ENCODE measurements around the gene COBLL1. TPM values are rescaled to one million over a fixed set of nuclear protein-coding genes. Genes with fewer than 3 reads are reported as not detected.
"Not testable (repeated sequence)": the region's sequence is repeated elsewhere in the genome, so short reads cannot be mapped to it uniquely, and the experiment has no call there.

COBLL1 gene
- total and polyA plus RNA-seq, 5 donors = 3.2 to 9.2 (median 8.4) TPM

GRCh38 chr2:164875334-164876205 lies 33.9 kb upstream of the COBLL1 start:
- ATAC-seq = no peak
- 96% methylated on average over 10 of the region's 10 CpGs for WGBS
- H3K27me3 ChIP-seq (ENCODE audit: control insufficient read depth, insufficient read depth) = no peaks in the 10 kb centered on the region
- intact Hi-C loops (cut with DNase I) = no loop called here
- no peak overlapping the region for H3K27ac ChIP-seq (ENCODE audit: low read length)
- no peaks in the 10 kb centered on the region for H3K4me1 ChIP-seq (ENCODE audit: control insufficient read depth, insufficient read depth, low read length)
- no peak for DNase-seq
- H3K9me3 ChIP-seq (ENCODE audit: control insufficient read depth, low read length) = no peaks in the 10 kb centered on the region
- H3K4me3 ChIP-seq (ENCODE audit: low read length) = no peak overlapping the region

- H3K27me3 ChIP-seq (ENCODE audit: control insufficient read depth, insufficient read depth) = no peaks in the 10 kb centered on the region
- WGBS = 89% methylated on average over 9 of the region's 9 CpGs
- intact Hi-C loops (cut with DNase I) = no loop called here
- H3K4me1 ChIP-seq (ENCODE audit: control insufficient read depth, insufficient read depth, low read length) = no peaks in the 10 kb centered on the region
- H3K4me3 ChIP-seq (ENCODE audit: low read length) = no peak overlapping the region
- ATAC-seq = no peak
- no peak overlapping the region for H3K27ac ChIP-seq (ENCODE audit: low read length)
- no peak for DNase-seq
- H3K9me3 ChIP-seq (ENCODE audit: control insufficient read depth, low read length) = no peaks in the 10 kb centered on the region
Observed at GRCh38 chr2:164873210-164873908, 31.7 kb upstream of the COBLL1 start.

GRCh38 chr2:164871404-164871803 lies 29.8 kb upstream of the COBLL1 start:
- WGBS = 87% methylated on average over 2 of the region's 2 CpGs

GRCh38 chr2:164869420-164869772 lies 27.8 kb upstream of the COBLL1 start:
- Histone ChIP-seq H3K4me1 (ENCODE audit: control insufficient read depth, insufficient read depth, low read length) (no peaks in the 10 kb centered on the region), H3K27me3 (ENCODE audit: control insufficient read depth, insufficient read depth) (no peaks in the 10 kb centered on the region), H3K9me3 (ENCODE audit: control insufficient read depth, low read length) (no peaks in the 10 kb centered on the region), H3K27ac (ENCODE audit: low read length) (no peak overlapping the region), H3K4me3 (ENCODE audit: low read length) (no peak overlapping the region)
- DNase-seq (no peak), ATAC-seq (no peak)
- intact Hi-C loops (cut with DNase I) = no loop called here

More at GRCh38 chr2:164871404-164871803, 29.8 kb upstream of the COBLL1 start:
- no peak overlapping the region for H3K4me3 ChIP-seq (ENCODE audit: low read length)
- intact Hi-C loops (cut with DNase I) = no loop called here
- ATAC-seq (no peak), DNase-seq (no peak)
- no peaks in the 10 kb centered on the region for H3K9me3 ChIP-seq (ENCODE audit: control insufficient read depth, low read length)
- H3K27ac ChIP-seq (ENCODE audit: low read length) = no peak overlapping the region
- H3K27me3 ChIP-seq (ENCODE audit: control insufficient read depth, insufficient read depth) = no peaks in the 10 kb centered on the region
- H3K4me1 ChIP-seq (ENCODE audit: control insufficient read depth, insufficient read depth, low read length) = no peaks in the 10 kb centered on the region

- Histone ChIP-seq H3K27me3 (ENCODE audit: control insufficient read depth, insufficient read depth) (no peaks in the 10 kb centered on the region), H3K4me1 (ENCODE audit: control insufficient read depth, insufficient read depth, low read length) (no peaks in the 10 kb centered on the region), H3K9me3 (ENCODE audit: control insufficient read depth, low read length) (no peaks in the 10 kb centered on the region), H3K4me3 (ENCODE audit: low read length) (no peak overlapping the region), H3K27ac (ENCODE audit: low read length) (no peak overlapping the region)
- intact Hi-C loops (cut with DNase I) = no loop called here
- WGBS = 87% methylated on average over 5 of the region's 5 CpGs
- ATAC-seq = no peak
- DNase-seq = no peak
Observed at GRCh38 chr2:164868563-164869419, 27.2 kb upstream of the COBLL1 start.

- ATAC-seq = no peak
- 57% methylated on average over 3 of the region's 3 CpGs for WGBS
- Histone ChIP-seq H3K4me1 (ENCODE audit: control insufficient read depth, insufficient read depth, low read length) (no peaks in the 10 kb centered on the region), H3K4me3 (ENCODE audit: low read length) (no peak overlapping the region), H3K9me3 (ENCODE audit: control insufficient read depth, low read length) (no peaks in the 10 kb centered on the region), H3K27ac (ENCODE audit: low read length) (no peak overlapping the region), H3K27me3 (ENCODE audit: control insufficient read depth, insufficient read depth) (no peaks in the 10 kb centered on the region)
- DNase-seq = no peak
- intact Hi-C loops (cut with DNase I) = no loop called here
Observed at GRCh38 chr2:164867779-164868397, 26.3 kb upstream of the COBLL1 start.

GRCh38 chr2:164866381-164866780 lies 24.8 kb upstream of the COBLL1 start:
- H3K27me3 ChIP-seq (ENCODE audit: control insufficient read depth, insufficient read depth); H3K4me3 ChIP-seq (ENCODE audit: low read length); ATAC-seq; H3K4me1 ChIP-seq (ENCODE audit: control insufficient read depth, insufficient read depth, low read length); H3K27ac ChIP-seq (ENCODE audit: low read length); intact Hi-C loops (cut with DNase I); DNase-seq; H3K9me3 ChIP-seq (ENCODE audit: control insufficient read depth, low read length): not testable (repeated sequence)
- 74% methylated on average over 1 of the region's 1 CpG for WGBS

GRCh38 chr2:164860694-164861042 lies 19.0 kb upstream of the COBLL1 start:
- no peak for DNase-seq
- no peaks in the 10 kb centered on the region for H3K4me1 ChIP-seq (ENCODE audit: control insufficient read depth, insufficient read depth, low read length)
- intact Hi-C loops (cut with DNase I) = no loop called here

GRCh38 chr2:164859906-164860693 lies 18.5 kb upstream of the COBLL1 start:
- ATAC-seq; H3K27me3 ChIP-seq (ENCODE audit: control insufficient read depth, insufficient read depth); H3K27ac ChIP-seq (ENCODE audit: low read length); H3K9me3 ChIP-seq (ENCODE audit: control insufficient read depth, low read length); intact Hi-C loops (cut with DNase I); H3K4me1 ChIP-seq (ENCODE audit: control insufficient read depth, insufficient read depth, low read length); H3K4me3 ChIP-seq (ENCODE audit: low read length); DNase-seq: not testable (repeated sequence)
- 95% methylated on average over 4 of the region's 4 CpGs for WGBS

More at GRCh38 chr2:164860694-164861042, 19.0 kb upstream of the COBLL1 start:
- H3K27ac ChIP-seq (ENCODE audit: low read length) = no peak overlapping the region
- no peak overlapping the region for H3K4me3 ChIP-seq (ENCODE audit: low read length)
- no peaks in the 10 kb centered on the region for H3K27me3 ChIP-seq (ENCODE audit: control insufficient read depth, insufficient read depth)
- ATAC-seq = no peak
- H3K9me3 ChIP-seq (ENCODE audit: control insufficient read depth, low read length) = no peaks in the 10 kb centered on the region

- Histone ChIP-seq H3K4me1 (ENCODE audit: control insufficient read depth, insufficient read depth, low read length) (no peaks in the 10 kb centered on the region), H3K27me3 (ENCODE audit: control insufficient read depth, insufficient read depth) (no peaks in the 10 kb centered on the region), H3K4me3 (ENCODE audit: low read length) (no peak overlapping the region), H3K27ac (ENCODE audit: low read length) (no peak overlapping the region), H3K9me3 (ENCODE audit: control insufficient read depth, low read length) (no peaks in the 10 kb centered on the region)
- WGBS = 73% methylated on average over 2 of the region's 2 CpGs
- intact Hi-C loops (cut with DNase I) = no loop called here
- DNase-seq = no peak
- ATAC-seq = no peak
Observed at GRCh38 chr2:164859251-164859818, 17.7 kb upstream of the COBLL1 start.

Data from right cardiac atrium (tissue), 5 donors.